Measurements from ENCODE around the gene PHB1.
A peak's percentile ranks its signal among the peaks of the same experiment; 100 is the strongest.
"Not testable (repeated sequence)": the region's sequence is repeated elsewhere in the genome, so short reads cannot be mapped to it uniquely, and the experiment has no call there.

The PHB1 gene

DNA sequence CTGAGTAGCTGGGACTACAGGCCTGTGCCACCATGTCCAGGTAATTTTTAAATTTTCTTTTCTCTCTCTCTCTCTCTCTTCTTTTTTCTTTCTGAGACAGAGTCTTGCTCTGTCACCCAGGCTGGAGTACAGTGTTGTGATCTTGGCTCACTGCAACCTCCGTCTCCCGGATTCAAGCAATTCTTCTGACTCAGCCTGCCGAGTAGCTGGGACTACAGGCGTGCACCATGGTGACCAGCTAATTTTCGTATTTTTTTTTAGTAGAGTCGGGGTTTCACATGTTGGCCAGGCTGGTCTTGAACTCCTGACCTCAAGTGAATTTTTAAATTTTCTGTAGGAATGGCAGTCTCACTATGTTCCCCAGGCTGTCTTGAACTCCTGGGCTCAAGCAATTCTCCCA is 41.6 kb downstream of the PHB1 start:
- DNase-seq: no peak

DNA sequence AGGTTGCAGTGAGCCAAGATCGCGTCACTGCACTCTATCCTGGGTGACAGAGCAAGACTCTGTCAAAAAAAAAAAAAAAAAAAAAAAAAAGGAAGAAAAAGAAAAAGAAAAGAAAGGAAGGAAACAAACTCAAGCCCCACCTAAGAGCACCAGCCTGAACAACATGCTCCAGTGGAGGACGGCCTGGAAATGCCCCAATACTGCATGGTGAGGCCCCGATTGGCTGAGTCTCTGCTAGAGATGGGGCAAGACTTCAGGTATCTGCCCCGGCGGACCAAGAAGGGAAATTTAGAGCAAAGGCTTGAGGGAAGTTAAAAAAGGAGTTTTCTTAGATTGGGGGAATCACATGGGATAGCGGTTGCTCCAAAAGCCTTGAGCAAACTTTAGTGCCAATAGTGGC is 42.3 kb downstream of the PHB1 start:
- no peak for DNase-seq

DNA sequence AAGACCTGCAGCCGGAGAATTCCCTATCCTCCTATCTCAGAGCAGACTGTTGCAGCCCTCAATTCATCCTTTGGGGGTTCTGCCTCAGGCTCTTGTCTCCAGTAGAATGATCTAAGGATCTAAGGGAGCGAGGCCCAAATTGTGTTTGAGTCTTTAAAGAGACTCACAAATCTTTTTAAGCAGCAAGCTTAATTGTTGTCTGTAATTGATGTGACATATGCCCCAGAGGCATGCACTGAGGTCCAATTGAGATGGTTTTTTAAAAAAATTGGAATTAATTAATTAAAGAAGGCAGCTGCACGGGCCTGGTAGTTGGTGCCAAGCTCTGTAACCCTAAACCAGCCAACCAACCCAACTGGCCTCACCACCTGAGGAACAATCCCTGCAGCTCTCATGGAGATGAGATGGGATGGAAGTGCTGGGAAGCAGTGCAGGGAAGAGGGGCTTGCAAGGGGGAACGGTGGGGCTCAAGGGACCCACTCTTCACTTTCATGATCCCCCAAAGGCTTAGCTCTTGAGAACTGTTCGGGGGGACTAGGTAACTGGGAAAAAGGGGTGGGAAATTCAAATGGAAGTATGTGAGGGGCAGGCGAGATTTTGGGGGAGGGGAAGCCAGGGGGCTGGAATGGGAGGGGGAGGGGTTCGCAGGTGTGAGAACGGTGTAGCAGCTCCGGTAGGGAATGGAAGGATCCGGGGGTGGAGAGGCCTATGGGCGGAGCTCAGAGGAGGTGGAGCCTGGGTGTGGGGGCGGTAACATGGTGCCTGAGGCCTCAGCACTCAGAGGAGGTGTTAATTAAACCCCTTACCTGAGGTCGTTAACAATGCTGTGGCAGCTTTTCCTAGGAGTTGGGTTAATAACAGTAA is 43.5 kb downstream of the PHB1 start:
- peak; percentile 74 for DNase-seq

DNA sequence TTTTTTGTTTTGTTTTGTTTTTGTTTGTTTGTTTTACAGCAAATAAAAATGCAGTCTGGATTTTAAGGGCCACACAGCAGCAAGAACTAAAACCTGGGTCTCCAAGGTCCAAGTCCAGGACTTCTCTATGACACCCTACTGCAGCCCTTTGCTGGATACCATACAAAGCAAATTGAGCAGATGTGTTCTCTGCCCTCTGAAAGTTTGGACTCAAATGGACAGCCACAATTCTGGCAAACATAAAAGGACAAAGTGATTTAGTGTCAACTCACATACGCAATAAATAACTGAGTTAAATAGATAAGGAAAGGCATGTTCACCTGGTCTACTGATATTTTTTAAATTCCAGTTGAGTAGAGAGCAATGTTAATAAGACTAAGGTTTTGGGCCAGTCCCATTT is 44.9 kb downstream of the PHB1 start:
- no peak for DNase-seq

DNA sequence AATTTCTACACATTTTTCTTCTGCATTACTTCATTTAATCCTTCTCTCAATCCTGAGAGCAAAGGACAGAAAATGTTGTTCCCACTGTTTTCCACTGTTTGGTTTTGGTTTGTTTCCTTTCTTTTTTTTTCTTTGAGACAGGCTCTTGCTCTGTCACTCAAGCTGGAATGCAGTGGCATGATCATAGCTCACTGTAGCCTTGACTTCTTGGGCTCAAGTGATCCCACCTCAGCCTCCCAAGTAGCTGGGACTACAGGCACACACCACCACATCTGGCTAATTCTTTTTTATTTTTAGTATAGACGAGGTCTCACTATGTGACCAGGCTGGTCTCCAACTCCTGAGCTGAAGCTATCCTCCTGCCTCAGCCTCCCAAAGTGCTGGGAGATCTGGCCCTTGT is 45.6 kb downstream of the PHB1 start:
- no peak for DNase-seq

DNA sequence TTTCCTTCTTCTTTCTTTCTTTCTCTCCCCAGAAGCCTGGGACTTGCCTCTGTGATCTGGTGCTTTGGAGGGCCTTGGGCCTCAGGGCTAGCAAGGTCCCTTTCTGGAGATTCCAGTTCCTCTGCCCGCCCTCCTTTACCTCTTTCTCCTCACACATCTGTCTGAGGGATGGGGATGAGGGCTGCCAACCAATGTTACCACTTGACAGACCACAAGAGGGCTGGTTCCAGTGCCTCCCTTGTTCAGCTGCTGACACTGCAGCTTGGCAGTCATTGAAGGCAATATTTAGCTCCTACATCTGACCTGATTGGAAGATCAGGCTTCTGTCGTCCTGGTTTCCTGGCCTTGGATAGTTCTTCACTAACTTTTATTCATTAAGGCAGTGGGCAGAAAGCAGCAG is 49.0 kb downstream of the PHB1 start:
- no peak for DNase-seq

DNA sequence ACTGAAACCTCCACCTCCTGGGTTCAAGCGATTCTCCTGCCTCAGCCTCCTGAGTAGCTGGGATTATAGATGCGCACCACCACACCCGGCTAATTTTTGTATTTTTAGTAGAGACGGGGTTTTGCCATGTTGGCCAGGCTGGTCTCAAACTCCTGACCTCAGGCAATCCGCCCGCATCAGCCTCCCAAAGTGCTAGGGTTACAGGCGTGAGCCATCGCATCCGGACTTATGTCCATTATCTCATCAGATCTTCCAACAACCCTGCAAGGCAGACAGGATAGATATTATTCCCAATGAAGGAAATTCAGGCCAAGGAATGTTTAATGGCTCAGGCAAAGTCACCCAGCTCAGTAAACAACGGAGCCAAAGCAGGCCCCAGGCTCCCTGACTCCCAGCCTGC is 49.6 kb downstream of the PHB1 start:
- DNase-seq: not testable (repeated sequence)

DNA sequence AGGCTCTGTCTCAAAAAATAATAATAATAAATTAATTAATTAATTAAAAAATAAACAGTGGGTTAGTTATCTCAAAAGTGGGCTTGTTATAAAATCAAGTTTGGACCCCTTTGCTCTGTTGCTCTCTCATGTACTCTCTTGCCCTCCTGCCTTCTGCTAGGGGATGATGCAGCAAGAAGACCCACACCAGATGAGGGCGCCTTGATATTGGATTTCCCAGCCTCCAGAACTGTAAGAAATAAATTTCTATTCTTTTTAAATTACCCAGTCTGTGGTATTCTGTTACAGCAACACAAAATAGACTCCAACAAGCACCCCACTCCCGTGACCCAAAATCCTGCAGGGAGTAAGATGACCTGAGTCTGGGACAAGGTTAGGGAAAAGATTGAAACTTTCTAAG is 50.6 kb downstream of the PHB1 start:
- no peak for DNase-seq

DNA sequence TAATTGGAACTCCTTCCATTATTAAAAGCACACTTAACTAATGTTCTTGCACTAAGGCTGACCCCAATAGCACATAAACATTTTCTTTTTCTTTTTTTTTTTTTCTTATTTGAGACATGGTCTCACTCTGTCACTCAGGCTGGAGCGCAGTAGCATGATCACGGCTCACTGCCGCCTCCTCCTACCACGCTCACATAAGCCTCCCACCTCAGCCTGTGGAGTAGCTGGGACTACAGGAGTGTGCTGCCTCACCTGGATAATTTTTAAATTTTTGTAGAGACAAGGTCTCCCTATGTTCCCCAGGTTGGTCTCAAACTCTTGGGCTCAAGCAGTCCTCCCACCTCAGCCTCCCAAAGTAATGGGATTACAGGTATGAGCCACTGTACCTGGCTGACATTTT is 51.4 kb downstream of the PHB1 start:
- no peak for DNase-seq

DNA sequence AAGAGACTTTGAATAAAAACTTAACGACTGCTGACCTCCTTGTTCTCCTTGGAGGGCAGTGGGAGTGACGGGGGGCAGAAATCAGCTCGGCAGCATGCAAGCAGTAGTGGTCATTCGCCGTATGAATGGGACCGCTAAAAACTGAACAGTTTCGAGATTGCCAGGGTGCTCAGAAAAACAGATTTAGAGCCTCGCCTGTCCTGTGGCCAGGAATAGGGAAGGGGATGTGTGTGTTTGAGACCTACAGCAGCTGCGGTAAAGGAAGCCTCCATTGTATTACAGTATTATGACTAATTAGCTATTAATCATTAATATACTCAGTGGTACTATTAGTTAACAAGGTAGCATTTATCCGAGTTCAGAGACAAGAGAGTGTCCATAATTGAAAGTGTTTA is 52.0 kb downstream of the PHB1 start:
- DNase-seq: no peak

DNA sequence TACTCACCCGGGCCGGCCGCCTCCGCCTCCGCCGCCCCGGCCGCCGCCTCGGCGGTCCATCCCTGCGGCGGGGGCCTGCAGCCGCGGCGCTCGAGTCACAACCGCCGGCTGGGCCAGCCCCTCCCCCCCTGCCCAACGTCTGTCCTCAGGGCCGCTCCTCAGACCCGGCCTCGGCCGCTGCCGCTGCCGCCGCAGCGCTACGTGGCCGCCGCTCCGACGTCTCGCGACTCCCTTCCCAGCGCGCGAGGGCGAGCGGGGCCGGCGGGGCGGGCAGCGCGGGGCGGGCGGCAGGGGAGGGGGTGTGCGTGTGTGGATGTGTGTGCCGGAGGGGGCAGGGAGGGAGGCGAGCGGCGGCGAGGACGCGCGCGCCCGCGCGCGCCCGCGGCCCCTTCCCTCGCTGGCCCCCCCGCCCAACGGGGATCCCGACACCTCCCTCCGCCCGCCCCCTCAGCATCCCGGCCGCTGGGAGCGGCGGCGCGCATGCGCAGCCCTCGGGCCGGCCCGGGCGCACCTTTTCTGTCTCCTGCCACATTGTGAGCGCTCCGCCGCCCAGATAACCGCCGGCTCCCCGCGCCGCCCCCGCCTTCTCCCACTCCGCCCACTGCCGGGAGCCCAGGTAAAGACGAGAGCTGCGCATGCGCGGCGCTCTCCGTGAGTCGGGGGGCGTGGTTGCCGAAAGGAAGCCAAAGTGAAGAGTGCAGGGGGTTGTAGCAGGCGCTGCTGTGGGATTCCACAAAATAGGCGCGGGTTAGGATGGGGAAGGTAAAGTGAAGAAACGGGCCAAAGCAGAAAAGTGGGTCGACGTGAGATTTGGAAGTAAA is 52.6 kb downstream of the PHB1 start, which contains the start of gene ZNF652:
ZNF652 (minus strand) TSS at position 349 of the 821 bp plus-strand sequence. CDS start 44,525 bp downstream, outside the sequence.
- DNase-seq: peak; percentile 90

DNA sequence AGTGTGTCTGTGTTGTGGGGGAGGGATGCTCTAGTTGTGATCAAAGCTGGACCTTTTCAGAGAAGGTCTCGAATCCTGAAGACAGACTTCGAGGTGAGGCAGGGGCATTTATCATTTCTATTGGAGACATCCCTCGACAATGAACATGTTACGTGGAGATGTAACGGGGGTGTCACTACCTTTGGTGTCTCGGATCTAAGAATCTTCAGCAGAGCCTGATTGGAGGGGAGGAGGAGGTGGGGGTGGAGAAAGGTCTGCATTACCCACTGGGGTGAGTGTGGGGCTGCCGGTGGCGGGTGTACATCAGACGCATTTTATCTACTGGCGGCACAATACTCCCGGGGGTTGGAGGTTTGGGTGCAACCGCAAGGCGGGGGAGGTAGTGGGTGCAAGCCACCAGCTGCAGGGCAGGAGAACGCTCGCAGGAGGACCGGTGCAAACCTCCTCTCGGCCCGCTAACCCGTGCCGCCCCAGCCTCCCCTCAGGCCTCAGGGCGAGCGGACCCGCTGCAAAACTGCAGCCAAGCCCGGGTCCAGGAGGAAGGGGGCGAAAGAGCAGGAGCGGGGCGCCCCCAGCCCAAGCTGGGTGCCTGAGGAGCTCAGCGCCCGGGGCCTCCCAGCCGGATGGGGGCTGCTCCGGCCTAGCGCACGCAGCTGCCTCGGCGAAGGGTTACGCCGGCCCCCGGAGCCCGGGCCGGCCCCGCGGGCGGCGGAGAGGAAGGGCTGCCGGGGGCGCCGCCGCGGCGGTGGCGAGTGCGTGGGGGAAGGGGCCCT is 53.4 kb downstream of the PHB1 start:
- DNase-seq: peak; percentile 43

DNA sequence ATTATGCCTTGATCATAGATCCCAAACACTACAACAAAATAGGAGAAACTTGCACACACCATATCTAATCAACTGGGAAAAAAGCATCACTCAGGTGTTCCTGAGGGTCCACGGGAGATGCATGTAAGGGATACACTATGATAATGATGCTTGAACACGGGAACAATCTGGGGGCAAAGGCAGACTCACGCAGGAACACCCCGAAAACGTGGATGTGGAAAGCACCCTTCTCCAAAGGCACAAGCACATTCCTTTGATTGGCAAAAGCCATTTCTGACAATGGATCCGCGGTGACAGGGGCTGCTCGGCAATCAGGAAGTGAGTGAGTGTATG is 53.9 kb downstream of the PHB1 start:
- no peak for DNase-seq

DNA sequence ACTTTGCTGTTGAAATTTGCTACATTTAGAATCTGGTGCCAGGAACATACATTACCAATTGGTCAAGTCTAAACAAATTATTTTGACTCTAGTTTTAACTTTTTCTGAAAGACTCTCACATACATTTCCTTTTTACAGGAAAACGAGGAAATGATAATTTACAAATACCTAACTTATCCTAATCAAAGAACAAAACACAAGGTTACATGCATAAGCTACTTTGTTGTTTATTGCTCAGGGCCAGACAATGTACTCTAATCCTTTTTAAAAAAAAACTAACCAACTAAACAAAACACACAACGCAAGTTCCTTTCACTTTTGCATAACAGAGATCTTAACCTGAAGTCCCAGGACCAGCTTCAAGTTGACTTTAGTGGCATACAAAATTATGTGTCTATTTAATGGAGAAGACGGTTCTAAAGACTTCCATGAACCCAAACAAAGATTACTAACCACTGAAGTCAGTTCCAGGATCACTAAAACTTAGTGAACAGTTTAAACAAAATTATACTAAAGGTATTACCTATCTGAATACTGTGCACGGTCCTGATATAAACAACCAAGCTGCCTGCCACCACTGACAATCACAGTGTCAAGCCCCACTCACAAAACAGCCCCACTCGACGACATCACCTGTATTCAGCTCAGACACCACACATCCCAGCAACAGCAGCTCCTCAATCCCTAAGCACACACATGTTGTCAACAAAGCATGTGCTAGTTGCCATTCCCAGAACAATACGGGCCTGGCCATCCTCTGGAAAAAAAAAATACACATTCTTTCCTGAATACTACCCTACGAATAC is 54.5 kb downstream of the PHB1 start:
- DNase-seq: no peak

DNA sequence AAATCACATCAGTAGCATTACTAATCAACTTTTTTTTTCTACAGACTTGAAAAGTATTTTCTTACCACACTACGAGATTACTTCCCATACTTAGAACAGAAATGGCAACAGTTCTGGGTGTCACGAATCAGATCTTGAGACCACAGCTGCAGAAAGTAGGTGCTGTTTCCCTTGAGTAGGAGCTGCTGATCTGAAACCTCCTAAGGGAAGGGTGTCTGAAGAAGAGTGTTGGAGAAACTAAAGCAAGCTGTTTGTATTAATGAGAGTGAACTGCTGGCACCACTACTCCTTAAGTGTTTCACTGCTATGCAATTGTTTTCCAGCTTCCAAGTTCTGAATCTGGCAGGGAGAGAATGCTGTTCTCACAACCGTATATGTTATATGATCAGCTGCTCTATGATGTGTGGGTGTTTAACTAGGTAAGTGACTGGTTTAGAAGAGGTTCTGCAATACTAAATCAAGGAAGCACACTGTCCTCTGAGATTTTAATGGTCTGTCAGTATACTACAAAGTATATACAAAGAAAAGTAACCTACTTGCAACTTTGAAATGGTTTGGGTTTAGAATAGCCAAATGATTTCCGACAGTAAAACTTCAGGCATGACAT is 55.9 kb downstream of the PHB1 start:
- DNase-seq: no peak

DNA sequence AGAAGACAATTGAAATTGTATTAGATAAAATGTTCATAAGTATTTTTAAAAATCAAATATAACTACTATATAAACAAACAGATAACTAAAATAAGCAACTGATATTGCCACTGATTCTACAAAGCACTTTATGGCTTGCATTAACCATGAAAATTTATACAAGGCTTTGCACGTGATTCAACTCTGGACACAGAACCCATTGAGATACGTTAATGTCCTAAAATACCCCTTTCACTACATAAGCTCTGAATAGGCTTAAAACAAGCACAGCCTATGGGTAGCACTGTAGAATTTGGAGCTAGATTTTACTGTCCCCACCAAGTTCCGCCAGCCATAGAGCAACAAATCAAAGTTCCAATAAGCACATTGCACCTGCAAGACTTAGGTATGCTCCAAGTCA is 57.2 kb downstream of the PHB1 start:
- DNase-seq: no peak

DNA sequence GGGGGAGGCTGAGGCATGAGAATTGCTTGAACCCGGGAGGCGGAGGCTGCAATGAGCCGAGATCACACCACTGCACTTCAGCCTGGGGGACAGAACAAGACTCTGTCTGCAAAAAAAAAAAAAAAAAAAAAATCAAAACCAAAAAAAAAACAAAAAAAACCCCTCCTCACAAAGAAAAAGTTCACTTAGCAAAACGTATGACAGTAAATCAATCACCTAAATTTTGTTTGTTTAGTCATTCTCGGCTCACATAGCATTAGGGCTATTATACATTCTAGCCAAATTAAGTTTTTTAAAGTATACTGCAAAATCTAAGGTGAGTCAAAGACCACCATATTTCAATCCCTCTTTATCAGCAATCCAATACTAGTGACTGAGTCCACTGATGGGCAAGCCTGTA is 58.4 kb downstream of the PHB1 start:
- DNase-seq: no peak

Data from NCI-H1105 treated with DMSO at 0.1 percent for 48 hours (cell line).